Mesodermal cell (in vitro differentiated cells): ENCODE results near the gene FBN2.

Experiments
- H3K27ac ChIP-seq: 2 replicates; pipeline ENCODE4 v1.7.0; 2013; ENCODE audit warnings: mild to moderate bottlenecking, low read depth, low read length, moderate library complexity; ENCODE audit not compliant: severe bottlenecking
- H3K36me3 ChIP-seq: 2 replicates; pipeline ENCODE4 v1.7.1; 2013; ENCODE audit warnings: mild to moderate bottlenecking, low read length, moderate library complexity; ENCODE audit not compliant: control insufficient read depth, insufficient read depth
- H3K4me1 ChIP-seq: one replicate; pipeline ENCODE4 v1.7.1; 2013; ENCODE audit warnings: mild to moderate bottlenecking, low read length; ENCODE audit not compliant: insufficient read depth, control insufficient read depth, poor library complexity, severe bottlenecking
- H3K4me3 ChIP-seq: 2 replicates; pipeline ENCODE4 v1.7.0; 2013; ENCODE audit warnings: low read length, control low read depth, mild to moderate bottlenecking; ENCODE audit not compliant: insufficient read depth, poor library complexity, severe bottlenecking; ENCODE audit errors: extremely low read depth
- H3K9me3 ChIP-seq: 2 replicates; pipeline ENCODE4 v1.7.1; 2013; ENCODE audit warnings: mild to moderate bottlenecking, low read length, moderate library complexity; ENCODE audit not compliant: control insufficient read depth
- WGBS, 2 experiments: methylation state at CpG; one replicate each; pipeline ENCODE4 v1.1.5; 2013; ENCODE audit warnings: missing lambda C conversion rate in 2 of 2; ENCODE audit not compliant: insufficient coverage in 2 of 2; 5-methylcytosine and 5-hydroxymethylcytosine counted together

FBN2 gene

GRCh38 chr5:128279345-128279744 lies 258.7 kb downstream of the FBN2 start:
- no peaks in the 10 kb centered on the region for H3K4me1 ChIP-seq
- H3K36me3 ChIP-seq: peaks cover 62% of the 10 kb centered on the region
- no CpG with 5 or more reads among the region's 2 CpGs for WGBS, 2 experiments
- no peaks in the 10 kb centered on the region for H3K9me3 ChIP-seq
- no peak overlapping the region for H3K4me3 ChIP-seq
- H3K27ac ChIP-seq: no peak overlapping the region

GRCh38 chr5:128276537-128277216 lies 261.4 kb downstream of the FBN2 start:
- H3K27ac ChIP-seq: no peak overlapping the region
- 90 to 100% methylated on average over 3 to 4 of the region's 6 CpGs for WGBS, 2 experiments
- peaks cover 3% of the 10 kb centered on the region for H3K4me1 ChIP-seq
- H3K9me3 ChIP-seq: no peaks in the 10 kb centered on the region
- H3K4me3 ChIP-seq: no peak overlapping the region
- peaks cover 62% of the 10 kb centered on the region for H3K36me3 ChIP-seq

DNA sequence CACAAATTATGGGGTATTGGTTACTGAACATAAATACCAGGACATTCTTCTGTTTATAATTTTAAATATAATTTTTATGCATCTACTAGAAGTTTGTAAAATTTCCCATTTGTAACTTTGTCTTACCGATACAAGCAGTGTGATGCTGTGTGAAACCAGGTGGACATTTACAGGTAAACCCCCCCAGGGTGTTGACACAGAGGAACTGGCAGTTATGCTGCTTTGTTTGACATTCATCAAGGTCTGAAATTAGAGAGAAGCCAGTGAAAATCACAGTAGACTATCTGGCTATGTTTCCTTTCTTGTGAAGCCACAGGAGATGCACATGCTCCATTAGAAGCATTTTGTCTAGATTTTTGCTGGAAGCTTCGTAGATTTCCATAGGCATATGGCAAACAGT lies 263.6 kb downstream of the FBN2 start:
- peaks cover 5% of the 10 kb centered on the region for H3K4me1 ChIP-seq
- no peaks in the 10 kb centered on the region for H3K9me3 ChIP-seq
- peaks cover 72% of the 10 kb centered on the region for H3K36me3 ChIP-seq
- no peak overlapping the region for H3K4me3 ChIP-seq
- H3K27ac ChIP-seq: no peak overlapping the region
- WGBS, 2 experiments: 67% methylated on average over 1 of the region's 2 CpGs; no CpG with 5 or more reads in 1 of the 2 experiments

- WGBS, 2 experiments: 86 to 100% methylated on average over 2 of the region's 5 CpGs
- Histone ChIP-seq H3K36me3 (peaks cover 76% of the 10 kb centered on the region), H3K9me3 (no peaks in the 10 kb centered on the region), H3K4me3 (no peak overlapping the region), H3K27ac (no peak overlapping the region), H3K4me1 (peaks cover 5% of the 10 kb centered on the region)
Observed at GRCh38 chr5:128273736-128274135, 264.3 kb downstream of the FBN2 start.

- WGBS, 2 experiments: 88 to 100% methylated on average over 1 to 2 of the region's 6 CpGs
- peak overlapping the region; percentile 90 for H3K27ac ChIP-seq
- H3K4me3 ChIP-seq: no peak overlapping the region
- H3K9me3 ChIP-seq: no peaks in the 10 kb centered on the region
- peaks cover 5% of the 10 kb centered on the region for H3K4me1 ChIP-seq
- H3K36me3 ChIP-seq: peaks cover 73% of the 10 kb centered on the region
Observed at GRCh38 chr5:128271859-128272464, 266.1 kb downstream of the FBN2 start.

- Histone ChIP-seq H3K4me1 (peaks cover 5% of the 10 kb centered on the region), H3K9me3 (no peaks in the 10 kb centered on the region), H3K4me3 (no peak overlapping the region), H3K36me3 (peaks cover 70% of the 10 kb centered on the region), H3K27ac (peak overlapping the region; percentile 90)
- 93 to 100% methylated on average over 2 of the region's 3 CpGs for WGBS, 2 experiments
Observed at GRCh38 chr5:128271071-128271470, 267.0 kb downstream of the FBN2 start.

DNA sequence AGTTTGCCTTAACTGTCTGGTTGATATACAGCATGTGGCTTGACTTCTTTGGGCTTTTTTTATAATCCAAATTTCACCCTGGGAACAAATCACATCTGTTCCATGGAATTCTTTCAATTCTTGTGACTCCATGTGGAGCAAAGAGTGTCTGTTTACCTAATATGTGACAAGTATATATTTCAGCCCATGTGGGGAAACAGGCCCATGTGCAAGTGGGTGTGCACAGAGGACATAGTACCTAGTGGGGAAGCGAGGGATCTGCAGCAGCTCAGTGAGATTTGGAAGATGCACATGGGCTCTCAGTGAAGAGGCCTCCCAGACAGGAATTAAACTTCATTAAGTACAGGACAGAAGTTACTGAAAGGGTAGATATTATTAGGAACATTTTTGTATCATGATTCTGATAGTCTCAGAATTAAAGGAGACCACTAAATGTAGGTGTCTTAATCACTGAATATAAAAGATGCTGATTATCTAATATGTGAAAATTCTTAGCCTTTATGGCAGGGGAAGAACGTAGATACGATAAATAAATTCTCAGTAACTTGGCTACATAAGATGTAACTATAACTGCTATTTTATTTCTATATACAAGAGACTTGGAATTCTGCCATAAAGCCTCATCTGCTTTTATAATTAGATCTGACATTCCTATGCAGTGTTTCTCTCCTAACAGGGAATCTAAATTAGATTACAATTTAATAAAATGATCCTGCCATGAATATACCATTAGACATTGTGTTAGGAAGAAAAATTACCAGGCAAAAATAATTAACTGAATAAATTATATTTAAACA lies 273.3 kb downstream of the FBN2 start:
- Histone ChIP-seq H3K27ac (no peak overlapping the region), H3K36me3 (peaks cover 83% of the 10 kb centered on the region), H3K4me1 (no peaks in the 10 kb centered on the region), H3K9me3 (no peaks in the 10 kb centered on the region), H3K4me3 (no peak overlapping the region)
- 100% methylated on average over 1 of the region's 3 CpGs for WGBS, 2 experiments

DNA sequence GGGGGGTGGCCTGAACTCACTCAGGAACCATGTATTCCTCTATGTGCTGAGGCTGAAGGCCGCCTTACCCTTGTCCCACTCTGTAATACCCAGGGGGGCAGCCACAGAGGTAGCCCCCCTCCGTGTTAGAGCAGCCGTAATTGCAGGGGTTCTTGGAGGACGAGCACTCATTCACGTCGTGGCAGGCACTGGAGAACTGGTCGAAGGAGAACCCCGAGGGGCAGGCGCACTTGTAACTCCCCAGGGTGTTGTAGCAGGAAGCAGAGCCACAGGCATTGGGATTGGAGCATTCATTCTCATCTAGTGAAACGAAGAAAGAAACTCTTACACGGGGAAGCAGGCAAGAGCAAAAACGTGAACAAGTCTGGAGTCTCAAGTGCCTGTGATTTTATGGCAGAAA lies 274.7 kb downstream of the FBN2 start:
- Histone ChIP-seq H3K9me3 (no peaks in the 10 kb centered on the region), H3K27ac (no peak overlapping the region), H3K4me3 (no peak overlapping the region), H3K4me1 (no peaks in the 10 kb centered on the region), H3K36me3 (peaks cover 88% of the 10 kb centered on the region)
- WGBS, 2 experiments: 88 to 93% methylated on average over 11 to 12 of the region's 12 CpGs

DNA sequence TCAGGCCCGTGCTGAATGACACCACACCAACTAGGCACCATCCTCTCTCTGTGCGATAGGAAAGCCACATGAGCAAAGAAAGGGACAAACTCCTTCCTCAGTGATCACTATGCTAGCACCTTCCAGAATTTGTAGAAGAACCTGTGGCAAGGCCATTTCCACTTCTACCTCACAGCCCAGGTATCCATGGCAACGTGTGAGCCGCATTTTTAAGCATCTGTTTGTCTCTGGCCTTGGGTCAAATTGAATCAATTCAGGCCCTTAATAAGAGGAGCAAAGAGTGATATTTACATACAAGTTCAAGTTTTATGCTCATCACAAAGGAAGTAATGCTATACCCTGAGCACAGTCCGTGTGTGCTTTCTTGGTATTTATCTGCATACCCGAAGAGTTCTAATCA lies 275.1 kb downstream of the FBN2 start:
- H3K9me3 ChIP-seq: no peaks in the 10 kb centered on the region
- WGBS, 2 experiments: 93 to 98% methylated on average over 4 of the region's 6 CpGs
- no peak overlapping the region for H3K4me3 ChIP-seq
- H3K4me1 ChIP-seq: no peaks in the 10 kb centered on the region
- H3K36me3 ChIP-seq: peaks cover 92% of the 10 kb centered on the region
- no peak overlapping the region for H3K27ac ChIP-seq

DNA sequence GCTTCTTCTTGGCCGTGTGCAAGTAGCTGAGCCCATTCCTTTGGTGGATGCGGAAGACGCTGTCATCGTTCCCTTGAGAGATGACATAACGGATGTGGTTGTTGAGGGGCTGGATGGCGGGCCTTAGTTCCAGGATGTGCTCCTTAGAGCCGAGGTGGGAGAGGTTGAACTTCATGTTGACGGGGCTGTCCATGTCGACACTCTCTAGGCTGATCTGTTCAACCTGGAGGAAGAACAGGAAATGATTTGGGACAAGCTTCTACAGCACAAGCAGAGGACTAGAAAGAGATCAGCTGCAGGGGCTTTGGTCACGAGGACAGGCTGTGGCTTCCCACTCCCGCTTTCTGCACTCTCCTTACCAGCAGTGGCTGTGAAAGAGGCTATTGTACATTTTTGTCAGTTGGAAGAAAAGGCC lies 278.4 kb downstream of the FBN2 start:
- H3K27ac ChIP-seq: no peak overlapping the region
- H3K36me3 ChIP-seq: peaks cover 87% of the 10 kb centered on the region
- 96 to 98% methylated on average over 9 to 11 of the region's 11 CpGs for WGBS, 2 experiments
- H3K4me3 ChIP-seq: no peak overlapping the region
- H3K9me3 ChIP-seq: no peaks in the 10 kb centered on the region
- no peaks in the 10 kb centered on the region for H3K4me1 ChIP-seq
